T-helper 1 cell (primary cell): ENCODE results near the gene CLASP1.
"Not testable (repeated sequence)": the region's sequence is repeated elsewhere in the genome, so short reads cannot be mapped to it uniquely, and the experiment has no call there.

ENCODE experiments used
- DNase-seq, 5 donors: peaks; one replicate each; pipeline ENCODE4 v3.0.0-alpha.2; 2012 to 2020

CLASP1 gene

DNA sequence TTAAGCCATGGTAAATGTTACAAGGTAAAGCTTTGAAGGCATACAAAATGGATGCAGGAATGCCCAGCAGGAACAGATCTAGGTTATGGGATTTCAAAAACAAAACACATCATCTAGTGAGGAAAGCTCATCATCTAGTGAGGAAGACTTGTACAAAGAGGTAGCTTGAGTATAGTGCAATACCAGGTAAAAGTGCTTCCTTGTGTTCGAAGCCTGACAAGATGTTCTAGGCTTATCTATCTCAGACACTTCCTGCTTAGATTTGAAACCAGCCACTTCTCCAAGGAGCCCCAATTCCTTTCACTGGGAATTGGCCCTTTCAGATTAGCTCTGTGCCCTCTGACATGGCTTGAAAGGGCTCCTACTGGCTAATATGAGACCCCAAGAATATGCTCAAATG is 73.0 kb downstream of the CLASP1 start:
- no peak for DNase-seq

DNA sequence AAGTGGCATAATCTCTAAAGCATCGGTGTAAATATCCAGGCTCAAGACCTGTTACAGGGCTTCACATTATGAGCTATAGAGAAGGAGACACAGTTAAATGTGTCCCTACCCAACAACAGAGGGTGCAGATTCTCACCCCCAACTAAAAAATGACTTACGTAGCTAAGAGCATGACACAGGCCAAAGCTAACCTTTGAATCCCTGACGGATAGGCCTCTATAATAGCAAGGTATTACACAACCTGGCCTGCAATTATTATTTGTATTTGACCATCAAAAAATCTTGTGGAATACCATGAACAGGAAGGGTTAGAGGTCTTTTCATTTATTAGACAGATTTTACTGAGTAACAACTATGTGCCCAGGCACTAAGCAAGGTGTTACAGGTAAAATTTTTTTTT is 73.5 kb downstream of the CLASP1 start:
- DNase-seq, result no peak

DNA sequence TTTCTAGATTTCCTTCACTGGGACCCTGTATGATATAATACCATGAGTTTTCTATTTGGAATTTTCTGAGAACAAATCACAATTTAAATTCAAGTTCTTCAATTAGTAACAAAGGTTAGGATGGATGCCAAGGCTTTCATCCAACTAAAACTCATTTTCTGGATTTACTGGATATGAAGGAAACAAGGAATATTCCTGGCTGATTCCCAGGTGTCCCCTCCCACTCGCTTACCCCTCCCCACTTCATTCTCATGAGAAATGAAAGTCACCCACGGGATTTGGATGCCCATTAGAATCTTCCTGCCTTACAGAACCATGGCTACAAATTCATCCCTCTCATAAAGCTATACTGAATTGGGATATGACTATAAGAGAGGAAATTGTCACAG is 78.6 kb downstream of the CLASP1 start:
- DNase-seq, result no peak

DNA sequence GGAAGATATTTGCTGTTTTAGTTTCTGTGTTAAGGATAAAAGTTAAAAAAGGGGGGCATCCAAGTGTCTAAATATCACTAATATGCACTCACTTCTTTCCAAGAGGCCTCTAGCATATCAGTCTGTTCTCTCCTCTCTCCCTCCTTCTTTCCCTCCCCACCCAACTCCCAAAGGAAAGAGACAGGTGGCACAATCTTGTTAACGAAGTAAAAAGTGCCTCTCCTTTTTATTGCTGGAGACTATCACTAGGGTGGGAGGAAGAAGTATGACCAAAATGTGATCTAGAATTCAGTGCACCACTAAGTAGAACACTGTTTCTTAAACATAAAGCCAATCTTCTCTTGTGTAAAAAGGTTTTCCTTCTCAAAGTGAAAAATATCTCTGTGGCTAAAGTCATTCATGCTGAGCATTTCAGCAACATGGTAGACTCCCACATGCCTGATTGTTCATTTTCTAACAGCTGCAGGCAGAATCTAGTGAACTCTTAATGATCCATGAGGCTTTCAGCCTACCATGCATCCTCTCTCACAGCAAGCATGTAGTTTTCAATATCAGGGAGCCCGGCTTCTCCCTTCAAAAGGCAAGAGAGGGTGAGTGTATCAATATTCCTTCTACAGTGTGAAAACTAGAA is 79.1 kb downstream of the CLASP1 start:
- no peak for DNase-seq

DNA sequence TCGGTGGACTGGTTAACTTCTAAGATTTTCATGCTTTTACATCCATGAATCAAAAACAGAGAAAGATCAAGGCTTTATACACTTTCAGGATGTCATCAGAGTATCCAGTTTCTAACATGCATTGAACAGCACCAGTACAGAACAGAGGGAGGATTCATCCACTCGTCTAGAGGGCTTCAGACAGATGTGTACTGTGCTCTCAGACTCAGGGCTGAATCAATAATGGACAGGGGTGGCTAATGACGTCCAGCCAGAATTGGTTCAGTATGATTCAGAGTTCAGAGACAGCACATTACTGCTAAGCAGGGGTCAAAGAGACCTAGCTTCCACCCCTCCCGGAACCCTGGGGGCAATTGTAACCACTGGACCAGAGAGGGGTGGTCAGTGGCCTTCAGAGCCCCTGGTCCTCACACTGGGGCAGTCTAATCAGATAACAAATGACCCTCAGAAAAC is 81.3 kb downstream of the CLASP1 start:
- no peak for DNase-seq

DNA sequence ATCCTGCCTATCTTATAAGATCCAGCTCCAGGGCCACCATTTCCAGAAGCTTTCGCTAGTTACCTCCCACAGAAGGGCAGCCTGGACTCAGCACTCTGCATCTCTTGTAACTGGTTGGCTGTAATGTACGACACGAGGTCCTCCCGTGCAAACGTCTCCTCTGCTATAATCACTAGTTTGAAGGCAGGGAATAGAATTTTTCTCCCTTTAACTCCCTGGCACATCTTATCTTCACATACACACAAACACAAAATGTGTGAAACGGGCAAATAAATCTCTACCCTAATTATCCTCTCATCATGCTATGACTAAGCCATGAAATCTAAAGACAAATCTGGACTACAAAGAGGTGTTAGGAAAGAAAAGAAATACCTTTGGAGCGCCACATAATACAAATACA is 81.8 kb downstream of the CLASP1 start:
- no peak for DNase-seq

DNA sequence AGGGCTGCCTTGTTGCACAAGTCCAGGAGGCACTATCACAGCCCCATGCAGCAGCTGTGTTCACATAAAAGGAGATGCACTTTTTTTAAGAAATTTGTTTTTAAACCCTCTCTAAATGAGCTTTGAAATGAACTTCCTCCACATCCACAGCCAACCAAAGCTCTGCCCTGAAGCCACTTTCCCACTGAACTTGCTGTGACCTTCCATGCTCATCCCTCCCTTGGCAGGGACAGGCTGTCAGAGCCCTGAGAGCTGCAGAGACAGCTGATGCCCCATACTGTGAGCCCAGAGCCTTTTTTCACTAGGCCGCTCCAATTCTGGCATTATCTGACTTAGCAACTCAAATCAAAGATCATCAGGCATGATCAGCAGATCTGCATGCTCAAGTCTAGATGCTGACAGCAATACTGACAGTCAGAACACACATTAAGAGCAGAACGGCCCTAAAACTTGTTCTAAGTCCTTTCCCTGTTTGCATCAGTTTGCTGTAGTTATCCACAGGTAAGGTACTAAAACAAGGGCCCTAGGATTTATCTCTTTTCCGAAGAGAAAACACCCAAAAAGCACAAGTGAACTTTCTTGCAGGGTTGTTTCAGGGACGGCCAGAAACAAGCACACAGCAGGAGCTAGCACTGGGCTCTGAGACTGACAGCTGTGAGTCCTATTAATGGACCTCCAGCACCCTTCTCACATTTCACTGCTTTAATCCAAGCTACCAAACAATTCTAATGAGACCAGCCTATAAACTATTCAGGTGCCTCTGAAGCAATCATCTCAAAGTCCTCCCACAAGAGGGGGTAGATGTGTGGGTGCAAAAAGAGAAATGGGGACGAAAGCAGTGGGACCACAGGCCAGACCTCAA is 83.6 kb downstream of the CLASP1 start:
- DNase-seq, result no peak

DNA sequence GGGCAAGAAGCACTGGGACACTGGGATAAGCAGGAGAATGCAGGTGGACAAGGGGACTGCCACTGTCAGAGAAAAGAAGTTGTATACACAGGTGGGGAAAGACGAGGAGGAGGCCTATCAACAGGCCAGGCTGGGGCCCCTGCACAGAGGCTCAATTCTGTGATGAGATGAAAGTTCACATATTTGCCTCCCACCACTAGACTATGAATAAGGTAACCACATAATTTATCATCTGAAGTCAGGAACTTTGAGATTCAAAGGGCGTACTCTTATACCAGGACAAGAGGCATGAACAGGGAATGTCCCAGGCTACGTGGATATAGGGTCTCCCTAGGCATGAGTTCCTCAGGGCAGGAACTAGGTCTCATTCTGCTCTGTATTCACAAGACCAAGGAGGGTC is 84.4 kb downstream of the CLASP1 start:
- no peak for DNase-seq

DNA sequence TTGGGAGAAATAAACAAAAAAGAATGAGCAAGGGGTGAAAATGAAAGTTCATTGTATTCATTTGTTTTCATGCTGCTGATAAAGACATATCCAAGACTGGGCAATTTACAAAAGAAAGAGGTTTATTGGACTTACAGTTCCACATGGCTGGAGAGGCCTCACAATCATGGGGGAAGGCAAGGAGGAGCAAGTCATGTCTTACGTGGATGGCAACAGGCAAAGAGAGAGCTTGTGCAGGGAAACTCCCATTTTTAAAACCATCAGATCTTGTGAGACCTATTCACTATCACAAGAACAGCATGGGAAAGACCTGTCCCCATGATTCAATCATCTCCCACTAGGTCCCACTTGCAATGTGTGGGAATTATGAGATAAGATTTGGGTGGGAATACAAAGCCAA is 85.5 kb downstream of the CLASP1 start:
- not testable (repeated sequence) for DNase-seq

DNA sequence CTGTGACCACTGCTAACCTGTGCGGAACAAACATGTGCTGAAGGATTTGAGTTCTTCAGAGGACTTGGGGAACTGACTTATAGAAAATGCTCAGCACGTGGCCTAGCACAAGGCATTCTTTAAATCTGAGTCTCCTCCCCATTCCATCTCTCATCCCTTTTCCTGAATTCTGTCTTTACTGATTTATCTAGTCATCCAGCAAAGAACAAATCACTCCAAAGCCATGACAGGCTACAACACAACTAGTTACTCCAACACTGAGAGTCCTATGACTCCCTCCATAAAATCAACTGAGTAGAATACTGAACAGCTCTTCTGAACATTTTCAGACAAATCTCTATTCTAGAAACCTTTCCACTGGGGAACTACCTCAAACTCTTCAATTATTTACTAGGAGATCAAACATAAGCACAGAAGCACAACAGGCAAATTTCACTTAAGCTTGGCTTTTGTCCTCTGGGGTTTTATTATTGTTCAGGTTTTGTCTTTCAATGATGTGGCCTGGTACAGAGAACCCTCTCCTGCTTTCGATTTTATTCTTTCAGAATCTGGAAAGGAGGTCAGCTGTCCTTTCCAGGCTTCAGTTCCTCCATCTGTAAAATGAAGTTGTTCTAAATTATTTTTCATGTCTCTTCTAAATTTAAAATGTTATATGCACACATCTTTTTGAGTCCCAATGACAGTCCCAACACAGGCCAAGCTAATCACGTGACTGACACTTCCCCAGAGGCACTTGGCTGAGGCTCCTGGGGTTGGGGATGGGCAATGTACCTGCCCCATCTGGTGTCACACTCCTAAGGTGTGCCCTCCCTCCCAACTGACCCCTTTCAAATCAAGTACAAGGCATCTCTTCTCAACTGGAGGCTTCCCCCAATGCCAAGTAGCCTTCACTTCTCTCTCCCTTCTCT is 86.7 kb downstream of the CLASP1 start:
- DNase-seq, result no peak

DNA sequence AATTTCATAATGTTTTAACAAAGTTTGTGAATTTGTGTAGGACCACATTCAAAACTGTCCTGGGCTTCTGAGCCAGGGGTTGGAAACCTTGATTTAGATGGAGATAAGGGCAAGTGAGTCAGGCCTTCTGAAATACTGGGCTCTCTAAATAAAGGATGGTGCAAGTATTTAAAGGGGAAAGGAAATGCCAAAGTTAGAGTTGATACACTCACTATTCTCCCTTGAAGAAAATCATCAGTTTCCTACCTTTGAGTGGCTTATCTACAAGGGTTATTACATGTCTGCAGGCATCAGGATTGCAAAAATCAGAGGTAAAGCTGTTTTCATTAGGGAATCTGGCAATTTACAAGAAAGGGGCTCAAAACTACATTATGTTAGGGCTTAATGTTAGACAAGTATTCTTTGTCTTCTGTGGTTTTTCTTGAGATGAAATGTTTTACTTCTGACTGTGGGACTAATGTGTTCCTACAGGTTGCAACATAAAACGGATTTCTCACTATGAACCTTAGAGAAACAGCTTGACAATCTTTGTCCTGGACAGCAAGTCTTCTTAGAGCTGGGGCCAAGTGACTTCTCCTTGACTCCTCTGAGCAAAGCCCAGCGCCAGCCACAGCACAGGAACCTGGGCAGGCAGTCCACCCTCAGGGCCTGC is 87.5 kb downstream of the CLASP1 start:
- DNase-seq, result no peak

DNA sequence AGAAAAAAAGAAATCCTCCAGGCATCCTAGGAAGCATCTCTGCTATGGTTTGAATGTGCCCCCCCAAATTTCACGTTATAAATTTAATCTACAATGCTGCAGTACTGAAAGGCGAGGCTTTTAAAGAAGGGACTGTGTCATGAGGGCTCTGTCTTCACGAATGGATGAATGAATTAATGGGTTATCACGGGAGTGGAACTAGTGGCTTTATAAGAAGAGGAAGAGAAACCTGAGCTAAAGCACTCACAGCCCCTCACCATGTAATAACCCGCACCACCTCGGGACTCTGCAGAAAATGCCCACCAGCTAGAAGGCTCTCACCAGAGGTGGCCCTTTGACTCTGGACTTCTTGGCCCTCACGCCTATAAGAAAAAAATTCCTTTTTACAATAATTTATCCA is 90.9 kb downstream of the CLASP1 start:
- DNase-seq, result no peak

DNA sequence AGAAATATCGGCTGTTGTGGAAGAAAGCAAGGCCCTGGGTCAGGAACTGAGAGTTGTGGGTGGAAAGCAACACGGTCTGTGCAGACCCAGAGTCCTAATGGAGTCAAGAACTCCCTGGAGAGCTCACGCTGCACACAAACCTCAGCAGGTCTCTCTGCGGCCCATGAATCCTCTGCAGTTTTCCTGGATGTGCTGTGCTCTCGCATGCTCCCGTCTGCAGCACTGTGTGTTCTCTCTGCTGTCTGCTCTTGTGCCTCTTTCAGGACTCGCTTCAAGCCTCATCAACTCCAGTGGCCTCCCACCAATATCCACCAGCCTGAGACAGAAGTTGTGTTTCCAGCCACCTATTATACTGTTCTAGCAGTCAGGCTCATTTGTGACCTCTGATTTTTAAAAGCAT is 94.3 kb downstream of the CLASP1 start:
- DNase-seq, result no peak

DNA sequence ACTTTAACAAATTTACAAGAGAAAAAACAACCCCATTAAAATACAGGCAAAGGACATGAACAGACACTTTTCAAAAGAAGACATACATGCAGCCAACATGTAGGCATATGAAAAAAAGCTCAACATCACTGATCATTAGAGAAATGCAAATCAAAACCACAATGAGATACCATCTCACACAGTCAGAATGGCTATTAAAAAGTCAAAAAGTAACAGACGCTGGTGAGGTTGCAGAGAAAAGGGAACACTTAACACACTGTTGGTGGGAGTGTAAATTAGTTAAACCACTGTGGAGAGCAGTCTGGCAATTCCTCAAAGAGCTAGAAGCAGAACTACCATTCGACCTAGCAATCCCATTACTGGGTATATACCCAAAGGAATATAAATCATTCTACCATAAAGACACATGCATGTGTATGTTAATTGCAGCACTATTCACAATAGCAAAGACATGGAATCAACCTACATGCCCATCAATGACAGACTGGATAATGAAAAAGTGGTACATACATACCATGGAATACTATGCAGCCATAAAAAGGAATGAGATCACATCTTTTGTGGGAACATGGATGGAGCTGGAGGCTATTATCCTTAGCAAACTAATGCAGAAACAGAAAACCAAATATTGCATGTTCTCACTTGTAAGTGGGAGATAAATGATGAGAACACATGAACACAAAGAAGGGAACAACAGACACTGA is 96.6 kb downstream of the CLASP1 start:
- not testable (repeated sequence) for DNase-seq

DNA sequence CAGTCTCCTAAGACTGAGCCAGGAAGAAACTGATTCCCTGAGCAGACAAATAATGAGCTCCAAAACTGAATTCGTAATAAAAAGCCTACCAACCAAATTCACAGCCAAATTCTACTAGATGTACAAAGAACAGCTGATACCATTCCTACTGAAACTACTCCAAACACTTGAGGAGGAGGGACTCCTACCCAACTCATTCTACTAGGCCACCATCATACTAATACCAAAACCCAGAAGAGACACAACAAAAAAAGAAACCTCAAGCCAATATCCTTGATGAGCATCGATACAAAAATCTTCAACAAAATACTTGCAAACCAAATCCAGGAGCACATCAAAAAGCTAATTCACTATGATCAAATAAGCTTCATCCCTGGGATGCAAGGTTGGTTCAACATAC is 98.6 kb downstream of the CLASP1 start:
- no peak for DNase-seq

DNA sequence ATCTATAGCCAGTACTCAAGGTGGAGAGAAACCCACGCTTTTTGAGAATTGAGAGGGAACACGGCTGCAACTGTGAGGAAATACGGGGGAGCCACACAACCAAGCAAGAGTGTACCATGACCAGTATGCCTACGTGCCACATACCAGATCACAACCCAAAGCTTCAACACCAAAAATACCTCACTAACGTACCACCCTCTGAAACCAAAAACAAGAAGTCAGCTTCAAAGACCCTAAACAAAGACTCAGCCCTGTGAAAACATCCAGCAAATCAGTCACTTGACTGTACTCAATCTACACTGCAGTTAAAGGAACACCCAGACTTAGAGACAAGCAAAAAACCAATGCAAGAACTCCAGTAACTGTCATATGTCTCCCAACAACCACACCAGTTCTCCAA is 101.6 kb downstream of the CLASP1 start:
- no peak for DNase-seq

DNA sequence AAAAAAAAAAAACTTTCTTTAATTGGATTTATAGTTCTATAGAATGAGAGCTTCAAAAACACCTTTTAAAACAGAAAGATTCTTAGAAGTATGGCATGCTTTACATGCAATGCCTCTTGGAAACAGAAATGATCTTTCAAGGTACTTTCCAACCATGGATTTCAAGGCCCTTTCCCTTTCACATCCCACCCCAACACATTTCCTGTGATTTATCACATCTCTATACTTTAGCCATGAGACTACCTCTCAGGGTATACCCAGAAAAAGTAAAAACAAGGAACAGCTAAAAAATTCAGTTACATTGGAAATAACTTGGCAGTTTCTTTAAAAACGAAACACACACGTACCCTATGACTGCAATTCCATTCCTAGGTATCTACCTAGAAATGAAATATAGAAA is 103.3 kb downstream of the CLASP1 start:
- no peak for DNase-seq

DNA sequence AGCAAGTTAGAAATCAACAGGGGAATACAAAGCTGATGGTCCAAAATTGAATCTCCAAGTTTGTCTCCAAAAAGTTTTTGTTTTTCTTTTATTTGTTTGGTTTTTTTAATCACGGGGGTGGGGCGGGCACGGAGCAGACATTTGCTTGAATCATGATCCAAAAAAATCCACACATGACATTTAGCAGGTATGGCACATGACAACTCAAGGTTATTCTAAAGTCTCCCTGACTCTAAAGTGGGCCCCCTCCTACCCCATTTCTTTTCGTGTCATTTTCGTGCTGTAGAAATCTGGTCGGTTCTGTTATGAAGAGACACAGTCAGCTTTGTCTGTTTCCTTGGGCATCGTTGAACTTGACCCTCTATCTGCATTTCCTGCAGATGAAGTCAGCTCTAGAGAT is 104.0 kb downstream of the CLASP1 start:
- DNase-seq, result no peak

DNA sequence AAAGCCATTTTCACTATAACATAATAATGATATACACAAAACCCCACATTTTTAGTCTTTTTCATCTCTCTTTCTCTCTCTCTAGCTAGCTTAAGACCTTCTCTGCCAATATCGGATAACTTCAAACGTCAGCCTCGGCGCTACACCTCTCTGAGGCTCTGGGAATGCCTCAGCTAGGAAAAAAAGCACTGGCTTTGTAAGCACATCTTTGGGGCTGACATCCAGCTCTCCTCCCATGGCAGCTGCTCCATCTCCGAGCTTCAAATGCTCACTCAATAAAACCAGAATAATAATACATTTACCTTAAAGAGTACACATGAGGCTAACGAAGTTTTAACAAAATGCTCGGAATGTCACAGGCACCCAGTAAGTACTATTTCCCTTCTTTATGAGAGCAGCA is 107.8 kb downstream of the CLASP1 start:
- DNase-seq, result no peak

DNA sequence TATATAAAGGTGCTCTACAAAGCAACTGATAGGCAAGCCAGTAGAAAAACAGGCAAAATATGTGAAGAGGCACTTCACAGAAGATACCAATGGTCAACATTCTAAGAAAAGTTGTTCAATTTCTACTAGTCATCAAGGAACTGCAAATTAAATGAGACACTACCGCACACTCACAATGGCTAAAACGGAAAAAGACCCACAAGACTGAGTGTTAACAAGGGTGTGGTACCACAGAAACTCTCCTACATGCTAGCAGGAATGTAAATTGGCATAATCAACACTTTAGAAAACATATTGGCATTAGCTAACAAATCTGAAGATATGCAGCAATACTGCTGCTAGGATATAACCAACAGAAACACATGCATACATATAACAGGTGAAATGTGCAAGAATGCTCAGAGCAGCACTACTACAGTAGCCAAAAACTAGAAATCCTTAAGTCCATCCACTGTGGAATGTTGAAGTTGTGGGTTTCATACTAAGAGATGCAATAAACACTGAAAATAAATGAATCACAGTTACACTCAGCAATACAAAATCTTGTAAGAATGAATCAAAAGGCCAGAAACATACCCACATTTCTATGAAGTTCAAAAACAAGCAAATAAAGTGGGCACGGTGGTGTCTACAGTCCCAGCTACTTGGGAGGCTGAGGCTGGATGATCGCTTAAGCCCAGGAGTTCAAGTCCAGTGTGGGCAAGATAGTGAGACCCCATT is 109.4 kb downstream of the CLASP1 start:
- DNase-seq, result peak in 1 of 5 donors; percentile 13

DNA sequence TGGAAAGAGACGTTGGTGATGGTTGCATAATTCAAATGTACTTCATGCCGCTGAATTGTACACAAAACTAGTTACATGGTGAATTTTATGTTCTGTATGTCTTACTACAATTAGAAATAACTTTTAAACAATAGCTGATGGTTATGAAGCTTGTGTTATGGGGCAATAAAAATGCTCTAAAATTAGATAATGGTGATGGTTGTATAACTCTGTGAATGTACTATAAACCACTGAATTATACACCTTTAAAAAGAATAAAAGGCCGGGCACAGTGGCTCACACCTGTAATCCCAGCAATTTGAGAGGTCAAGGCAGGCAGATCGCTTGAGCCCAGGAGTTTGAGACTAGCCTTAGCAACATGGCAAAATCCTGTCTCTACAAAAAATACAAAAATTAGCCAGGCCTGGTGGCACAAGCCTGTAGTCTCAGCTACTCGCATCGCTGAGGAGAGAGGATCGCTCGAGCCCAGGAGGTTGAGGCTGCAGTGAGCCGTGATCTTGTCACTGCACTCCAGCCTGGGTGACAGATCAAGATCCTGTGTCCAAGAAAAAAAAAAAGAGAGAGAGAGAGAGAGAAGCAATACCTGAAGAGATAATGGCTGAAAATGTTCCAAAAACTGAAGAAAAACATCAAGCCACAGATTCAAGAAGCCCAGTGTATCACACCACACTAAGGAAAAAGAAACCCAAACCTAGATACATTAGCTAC is 112.3 kb downstream of the CLASP1 start:
- DNase-seq, result no peak
